WTC11 (cell line): Measurements from ENCODE around the gene PRSS58. TPM values are rescaled to one million over a fixed set of nuclear protein-coding genes. Genes with fewer than 3 reads are reported as not detected.
A peak's percentile ranks its signal among the peaks of the same experiment; 100 is the strongest.

Source experiments
- ATAC-seq: fragments of 200-7000 bp; cut with Tn5 transposase; 2 replicates; pipeline ENCODE4 v1.10.0; 2021; ENCODE audit warnings: mild to moderate bottlenecking, moderate library complexity
- CTCF ChIA-PET: fragments of 300-600 bp; sonication (Branson Sonifier 250); formaldehyde crosslinking; loops from one replicate; lab custom pipeline; 2021; ENCODE audit warnings: antibody characterized with exemption; lab: Charles Lee
- POLR2A ChIA-PET: fragments of 350-600 bp; sonication (Branson Sonifier 250); formaldehyde crosslinking; loops from one replicate; lab custom pipeline; 2021; ENCODE audit warnings: antibody characterized with exemption; lab: Charles Lee
- DNase-seq: peaks from one replicate; pipeline ENCODE4 v3.0.0; 2021; ENCODE audit warnings: low spot score
- H3K27ac Mint-ChIP-seq: 2 replicates; pipeline ENCODE4 v1.8.0; 2021; ENCODE audit warnings: mixed read lengths
- H3K27me3 Mint-ChIP-seq: 2 replicates; pipeline ENCODE4 v1.8.0; 2021; ENCODE audit warnings: low read depth, mild to moderate bottlenecking, moderate library complexity, mixed read lengths
- H3K36me3 Mint-ChIP-seq: 2 replicates; pipeline ENCODE4 v1.8.0; 2021; ENCODE audit warnings: mixed read lengths
- H3K4me1 Mint-ChIP-seq: 2 replicates; pipeline ENCODE4 v1.8.0; 2022; ENCODE audit warnings: mixed read lengths
- H3K4me3 Mint-ChIP-seq: 2 replicates; pipeline ENCODE4 v1.8.0; 2021; ENCODE audit warnings: mild to moderate bottlenecking, moderate library complexity, mixed read lengths
- H3K9me3 Mint-ChIP-seq: 2 replicates; pipeline ENCODE4 v1.8.0; 2021; ENCODE audit warnings: mixed read lengths
- CREB1 ChIP-seq: sonication (generic); formaldehyde crosslinking; IDR thresholded peaks from 2 replicates; pipeline ENCODE4 v1.8.0; 2023; ENCODE audit warnings: mild to moderate bottlenecking, missing genetic modification reagents
- ERG ChIP-seq: fragments of 250-450 bp; sonication (Bioruptor Pico); IDR thresholded peaks from 2 replicates; pipeline ENCODE4 v1.8.0; 2021; ENCODE audit warnings: mild to moderate bottlenecking
- ESRRA ChIP-seq: sonication (generic); formaldehyde crosslinking; IDR thresholded peaks from 2 replicates; pipeline ENCODE4 v1.8.1; 2022; ENCODE audit warnings: mild to moderate bottlenecking, missing genetic modification reagents, borderline replicate concordance
- FOXP4 ChIP-seq: sonication (generic); formaldehyde crosslinking; IDR thresholded peaks from 2 replicates; pipeline ENCODE4 v1.8.0; 2022; ENCODE audit warnings: mild to moderate bottlenecking, missing genetic modification reagents
- GABPB1 ChIP-seq: sonication (generic); formaldehyde crosslinking; IDR thresholded peaks from 2 replicates; pipeline ENCODE4 v1.8.1; 2023; ENCODE audit warnings: mild to moderate bottlenecking, missing genetic modification reagents
- GRHL2 ChIP-seq: fragments of 250-450 bp; sonication (Bioruptor Pico); IDR thresholded peaks from 2 replicates; pipeline ENCODE4 v1.8.0; 2022; ENCODE audit warnings: mild to moderate bottlenecking, moderate library complexity; ENCODE audit not compliant: insufficient replicate concordance, severe bottlenecking
- IRF2 ChIP-seq: sonication (generic); formaldehyde crosslinking; IDR thresholded peaks from 2 replicates; pipeline ENCODE4 v1.8.0; 2022; ENCODE audit warnings: low read depth, missing genetic modification reagents, borderline replicate concordance
- MAX ChIP-seq: sonication (generic); formaldehyde crosslinking; IDR thresholded peaks from 2 replicates; pipeline ENCODE4 v1.8.0; 2022; ENCODE audit warnings: mild to moderate bottlenecking, missing genetic modification reagents
- NR1H2 ChIP-seq: sonication (generic); formaldehyde crosslinking; IDR thresholded peaks from 2 replicates; pipeline ENCODE4 v1.9.0; 2021; ENCODE audit warnings: mild to moderate bottlenecking, moderate library complexity, missing genetic modification reagents
- NR2C2 ChIP-seq: sonication (generic); formaldehyde crosslinking; IDR thresholded peaks from 2 replicates; pipeline ENCODE4 v1.8.0; 2022; ENCODE audit warnings: mild to moderate bottlenecking, missing genetic modification reagents
- OVOL2 ChIP-seq: fragments of 250-450 bp; sonication (Bioruptor Pico); IDR thresholded peaks from 2 replicates; pipeline ENCODE4 v1.9.0; 2021; ENCODE audit warnings: mild to moderate bottlenecking, borderline replicate concordance
- PRDM15 ChIP-seq: sonication (generic); formaldehyde crosslinking; IDR thresholded peaks from 2 replicates; pipeline ENCODE4 v1.8.0; 2022; ENCODE audit warnings: missing genetic modification reagents
- RELA ChIP-seq: sonication (generic); formaldehyde crosslinking; IDR thresholded peaks from 2 replicates; pipeline ENCODE4 v1.8.1; 2022; ENCODE audit warnings: missing genetic modification reagents, mild to moderate bottlenecking, borderline replicate concordance
- RORB ChIP-seq: fragments of 250-450 bp; sonication (Bioruptor Pico); IDR thresholded peaks from 2 replicates; pipeline ENCODE4 v1.9.0; 2021; ENCODE audit warnings: mild to moderate bottlenecking
- SP1 ChIP-seq: sonication (generic); formaldehyde crosslinking; conservative IDR thresholded peaks from 2 replicates; pipeline ENCODE4 v1.8.1; 2022; ENCODE audit warnings: missing genetic modification reagents
- TP53 ChIP-seq: sonication (generic); formaldehyde crosslinking; IDR thresholded peaks from 2 replicates; pipeline ENCODE4 v1.8.1; 2023; ENCODE audit warnings: mild to moderate bottlenecking, missing genetic modification reagents
- USF1 ChIP-seq: sonication (generic); formaldehyde crosslinking; IDR thresholded peaks from 2 replicates; pipeline ENCODE4 v1.8.0; 2022; ENCODE audit warnings: mild to moderate bottlenecking, missing genetic modification reagents
- ZBTB21 ChIP-seq: sonication (generic); formaldehyde crosslinking; IDR thresholded peaks from 2 replicates; pipeline ENCODE4 v1.8.1; 2023; ENCODE audit warnings: mild to moderate bottlenecking, missing genetic modification reagents, borderline replicate concordance
- ZNF121 ChIP-seq: sonication (generic); formaldehyde crosslinking; IDR thresholded peaks from 2 replicates; pipeline ENCODE4 v1.8.0; 2023; ENCODE audit warnings: missing genetic modification reagents
- ZNF138 ChIP-seq: sonication (generic); formaldehyde crosslinking; conservative IDR thresholded peaks from 2 replicates; pipeline ENCODE4 v1.8.1; 2022; ENCODE audit warnings: mild to moderate bottlenecking, moderate library complexity, missing genetic modification reagents
- ZNF263 ChIP-seq: sonication (generic); formaldehyde crosslinking; IDR thresholded peaks from 2 replicates; pipeline ENCODE4 v1.8.1; 2022; ENCODE audit warnings: low read depth, mild to moderate bottlenecking, moderate library complexity, missing genetic modification reagents
- ZNF281 ChIP-seq: sonication (generic); formaldehyde crosslinking; IDR thresholded peaks from 2 replicates; pipeline ENCODE4 v1.8.0; 2023; ENCODE audit warnings: mild to moderate bottlenecking, missing genetic modification reagents
- ZNF317 ChIP-seq: sonication (generic); formaldehyde crosslinking; IDR thresholded peaks from 2 replicates; pipeline ENCODE4 v1.8.1; 2023; ENCODE audit warnings: low read depth, mild to moderate bottlenecking, moderate library complexity, missing genetic modification reagents, borderline replicate concordance
- total RNA-seq: library from RNA; stranded (reverse); gene quantifications from 3 replicates; pipeline ENCODE4 v1.2.3, GENCODE V29; 2021

Gene PRSS58
- total RNA-seq, 1 experiment from 2014 or later, result not detected

- POLR2A ChIA-PET, result no interaction called here
- Mint-ChIP-seq H3K27ac (no peak overlapping the region), H3K4me1 (peaks cover 5% of the 10 kb centered on the region), H3K27me3 (peaks cover 5% of the 10 kb centered on the region), H3K36me3 (no peaks in the 10 kb centered on the region), H3K4me3 (no peak overlapping the region), H3K9me3 (peaks cover 3% of the 10 kb centered on the region; the same call in 1 of the 2 replicates)
- TF ChIP-seq PRDM15 (CRISPR knock-in tag) (no peak), NR2C2 (CRISPR knock-in tag) (no peak)
- no peak for ATAC-seq
- no peak for DNase-seq
- CTCF ChIA-PET, result interaction anchor here (1.5 kb wide), 1 partner anchor 57 kb away, joined by 6 read pairs; no protein-coding TSS in a partner anchor
Observed at GRCh38 chr7:142243823-142244222, 14.0 kb downstream of the PRSS58 start.

GRCh38 chr7:142240546-142240945, 17.3 kb downstream of the PRSS58 start:
- ATAC-seq (no peak), DNase-seq (no peak)
- peaks cover 3% of the 10 kb centered on the region; the same call in 1 of the 2 replicates for H3K9me3 Mint-ChIP-seq
- TF ChIP-seq OVOL2 (CRISPR knock-in tag), result no peak
- no peak for TF ChIP-seq NR1H2 (CRISPR knock-in tag)
- TF ChIP-seq RELA (CRISPR knock-in tag), result no peak
- no peak for TF ChIP-seq CREB1 (CRISPR knock-in tag)
- TF ChIP-seq ZNF263 (CRISPR knock-in tag), result no peak
- TF ChIP-seq ZBTB21 (CRISPR knock-in tag), result no peak
- no peak for TF ChIP-seq ERG (CRISPR knock-in tag)
- no peak for TF ChIP-seq RORB (CRISPR knock-in tag)
- no peak for TF ChIP-seq ESRRA
- TF ChIP-seq GABPB1 (CRISPR knock-in tag), result no peak
- TF ChIP-seq ZNF281 (CRISPR knock-in tag), result no peak
- no peak for TF ChIP-seq ZNF317
- no peaks in the 10 kb centered on the region for H3K4me1 Mint-ChIP-seq
- peaks cover 5% of the 10 kb centered on the region for H3K27me3 Mint-ChIP-seq
- ChIA-PET POLR2A (no interaction called here), CTCF (interaction anchor here (1.9 kb wide), 1 partner anchor 9 kb away, joined by 5 read pairs; no protein-coding TSS in a partner anchor)
- no peaks in the 10 kb centered on the region for H3K36me3 Mint-ChIP-seq
- H3K4me3 Mint-ChIP-seq, result no peak overlapping the region
- H3K27ac Mint-ChIP-seq, result no peak overlapping the region

- ATAC-seq (peak; percentile 100), DNase-seq (peak; percentile 77)
- ChIA-PET CTCF (interaction anchor here (0.6 to 3.1 kb wide), 15 partner anchors 9 to 287 kb away, joined by 3 to 20 read pairs (median 5); no protein-coding TSS in a partner anchor), POLR2A (interaction anchor here (0.6 kb wide), 1 partner anchor 45 kb away, joined by 4 read pairs; no protein-coding TSS in a partner anchor)
- H3K4me1 Mint-ChIP-seq, result peaks cover 15% of the 10 kb centered on the region
- no peak overlapping the region for H3K27ac Mint-ChIP-seq
- no peak overlapping the region; the same call in 1 of the 2 replicates for H3K4me3 Mint-ChIP-seq
- peaks cover 5% of the 10 kb centered on the region for H3K27me3 Mint-ChIP-seq
- peaks cover 22% of the 10 kb centered on the region for H3K9me3 Mint-ChIP-seq
- no peaks in the 10 kb centered on the region for H3K36me3 Mint-ChIP-seq
- no peak for TF ChIP-seq TP53
- TF ChIP-seq GRHL2 (CRISPR knock-in tag), result no peak
- TF ChIP-seq NR2C2 (CRISPR knock-in tag), result no peak
- peak; percentile 70; the same call in 1 of the 2 replicates for TF ChIP-seq MAX (CRISPR knock-in tag)
- 0 out of 2 replicates have a peak, but pooled peaks have one; percentile 18 for TF ChIP-seq FOXP4 (CRISPR knock-in tag)
- TF ChIP-seq ZNF121 (CRISPR knock-in tag), result no peak
- peak; percentile 85 for TF ChIP-seq USF1
- no peak for TF ChIP-seq IRF2 (CRISPR knock-in tag)
- TF ChIP-seq ZNF138 (CRISPR knock-in tag), result no peak
- 0 out of 2 replicates have a peak, but pooled peaks have one; percentile 21 for TF ChIP-seq SP1 (CRISPR knock-in tag)
Observed at GRCh38 chr7:142231716-142232115, 26.1 kb downstream of the PRSS58 start.
